Progenitor cell of endocrine pancreas (in vitro differentiated cells): Measurements from ENCODE around the gene ELOB. TPM values are rescaled to one million over a fixed set of nuclear protein-coding genes. Genes with fewer than 3 reads are reported as not detected.

Source experiments
- DNase-seq: peaks from one replicate; pipeline ENCODE4 v3.0.0; 2021; ENCODE audit warnings: low spot score; ENCODE audit not compliant: unreplicated experiment
- H3K27ac Mint-ChIP-seq: 2 replicates; pipeline ENCODE4 v1.8.0; 2021; ENCODE audit warnings: mild to moderate bottlenecking, moderate library complexity, mixed read lengths
- H3K27me3 Mint-ChIP-seq: 2 replicates; pipeline ENCODE4 v1.8.0; 2021; ENCODE audit warnings: mixed read lengths
- H3K36me3 Mint-ChIP-seq: 2 replicates; pipeline ENCODE4 v1.8.0; 2022; ENCODE audit warnings: mixed read lengths; ENCODE audit not compliant: insufficient read depth
- H3K4me1 Mint-ChIP-seq: 2 replicates; pipeline ENCODE4 v1.8.0; 2021; ENCODE audit warnings: low read depth, mixed read lengths
- H3K4me3 Mint-ChIP-seq: 2 replicates; pipeline ENCODE4 v1.8.0; 2021; ENCODE audit warnings: low read depth, mild to moderate bottlenecking, moderate library complexity, mixed read lengths
- H3K9me3 Mint-ChIP-seq: 2 replicates; pipeline ENCODE4 v1.8.0; 2021; ENCODE audit warnings: low read depth, mixed read lengths
- total RNA-seq: library from RNA; stranded (reverse); gene quantifications from 2 replicates; pipeline ENCODE4 v1.2.1, GENCODE V29; 2021
- TF ChIP-seq, protein P1 (sequence below): fragments of 200-600 bp; sonication (generic); IDR thresholded peaks from one replicate; pipeline ENCODE4 v1.5.0; 2021; ENCODE audit warnings: antibody characterized with exemption, mild to moderate bottlenecking; ENCODE audit not compliant: unreplicated experiment

ELOB gene
- total RNA-seq, 1 donor from 2014 or later, result 201 TPM

DNA sequence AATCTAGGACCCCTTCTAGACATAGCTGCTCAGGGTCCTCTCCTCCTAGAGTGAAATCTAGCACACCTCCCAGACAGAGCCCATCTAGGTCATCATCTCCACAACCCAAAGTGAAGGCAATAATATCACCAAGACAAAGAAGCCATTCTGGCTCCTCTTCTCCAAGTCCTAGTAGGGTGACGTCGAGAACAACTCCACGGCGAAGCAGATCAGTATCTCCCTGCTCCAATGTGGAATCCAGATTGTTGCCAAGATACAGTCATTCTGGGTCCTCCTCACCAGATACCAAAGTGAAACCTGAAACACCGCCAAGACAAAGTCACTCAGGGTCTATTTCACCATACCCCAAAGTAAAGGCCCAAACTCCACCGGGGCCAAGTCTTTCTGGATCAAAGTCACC, 13.9 kb downstream of the ELOB start:
- Mint-ChIP-seq H3K4me3 (no peak overlapping the region), H3K27me3 (no peaks in the 10 kb centered on the region), H3K9me3 (peaks cover 39% of the 10 kb centered on the region), H3K27ac (no peak overlapping the region), H3K36me3 (peaks cover 93% of the 10 kb centered on the region), H3K4me1 (no peaks in the 10 kb centered on the region)
- TF ChIP-seq, protein P1, sequence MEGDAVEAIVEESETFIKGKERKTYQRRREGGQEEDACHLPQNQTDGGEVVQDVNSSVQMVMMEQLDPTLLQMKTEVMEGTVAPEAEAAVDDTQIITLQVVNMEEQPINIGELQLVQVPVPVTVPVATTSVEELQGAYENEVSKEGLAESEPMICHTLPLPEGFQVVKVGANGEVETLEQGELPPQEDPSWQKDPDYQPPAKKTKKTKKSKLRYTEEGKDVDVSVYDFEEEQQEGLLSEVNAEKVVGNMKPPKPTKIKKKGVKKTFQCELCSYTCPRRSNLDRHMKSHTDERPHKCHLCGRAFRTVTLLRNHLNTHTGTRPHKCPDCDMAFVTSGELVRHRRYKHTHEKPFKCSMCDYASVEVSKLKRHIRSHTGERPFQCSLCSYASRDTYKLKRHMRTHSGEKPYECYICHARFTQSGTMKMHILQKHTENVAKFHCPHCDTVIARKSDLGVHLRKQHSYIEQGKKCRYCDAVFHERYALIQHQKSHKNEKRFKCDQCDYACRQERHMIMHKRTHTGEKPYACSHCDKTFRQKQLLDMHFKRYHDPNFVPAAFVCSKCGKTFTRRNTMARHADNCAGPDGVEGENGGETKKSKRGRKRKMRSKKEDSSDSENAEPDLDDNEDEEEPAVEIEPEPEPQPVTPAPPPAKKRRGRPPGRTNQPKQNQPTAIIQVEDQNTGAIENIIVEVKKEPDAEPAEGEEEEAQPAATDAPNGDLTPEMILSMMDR, result no peak
- DNase-seq, result no peak

DNA sequence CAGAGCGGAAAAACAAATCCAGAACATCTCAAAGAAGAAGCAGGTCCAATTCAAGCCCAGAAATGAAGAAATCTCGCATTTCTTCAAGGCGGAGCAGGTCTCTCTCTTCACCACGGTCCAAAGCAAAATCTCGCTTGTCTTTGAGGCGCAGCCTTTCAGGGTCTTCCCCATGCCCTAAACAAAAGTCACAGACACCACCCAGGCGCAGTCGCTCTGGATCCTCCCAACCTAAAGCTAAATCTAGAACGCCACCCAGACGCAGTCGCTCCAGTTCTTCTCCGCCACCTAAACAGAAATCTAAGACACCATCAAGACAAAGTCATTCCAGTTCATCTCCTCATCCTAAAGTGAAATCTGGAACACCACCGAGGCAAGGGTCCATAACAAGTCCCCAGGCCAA, 14.4 kb downstream of the ELOB start:
- Mint-ChIP-seq H3K27ac (no peak overlapping the region), H3K4me1 (no peaks in the 10 kb centered on the region), H3K27me3 (no peaks in the 10 kb centered on the region), H3K9me3 (peaks cover 39% of the 10 kb centered on the region), H3K36me3 (peaks cover 92% of the 10 kb centered on the region), H3K4me3 (no peak overlapping the region)
- DNase-seq, result no peak
- TF ChIP-seq, protein P1, result no peak

DNA sequence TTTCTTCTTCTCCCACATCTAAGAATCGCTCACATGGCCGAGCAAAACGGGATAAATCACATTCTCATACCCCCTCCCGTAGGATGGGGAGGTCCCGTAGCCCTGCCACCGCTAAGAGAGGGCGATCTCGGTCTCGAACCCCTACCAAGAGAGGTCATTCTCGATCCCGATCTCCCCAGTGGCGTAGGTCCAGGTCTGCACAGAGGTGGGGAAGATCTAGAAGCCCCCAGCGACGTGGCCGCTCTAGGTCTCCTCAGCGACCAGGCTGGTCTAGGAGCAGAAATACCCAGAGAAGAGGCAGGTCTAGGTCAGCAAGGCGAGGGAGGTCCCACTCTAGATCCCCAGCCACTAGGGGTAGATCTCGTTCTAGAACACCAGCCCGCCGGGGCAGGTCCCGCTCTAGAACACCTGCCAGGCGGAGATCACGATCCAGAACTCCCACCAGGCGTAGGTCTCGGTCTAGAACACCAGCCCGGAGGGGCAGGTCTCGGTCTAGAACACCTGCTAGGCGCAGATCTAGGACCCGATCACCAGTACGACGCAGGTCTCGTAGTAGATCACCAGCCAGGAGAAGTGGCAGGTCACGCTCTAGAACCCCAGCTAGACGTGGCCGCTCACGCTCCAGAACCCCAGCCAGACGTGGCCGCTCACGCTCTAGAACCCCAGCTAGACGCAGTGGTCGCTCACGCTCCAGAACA, 15.0 kb downstream of the ELOB start:
- H3K9me3 Mint-ChIP-seq, result peaks cover 39% of the 10 kb centered on the region
- no peak for DNase-seq
- H3K27me3 Mint-ChIP-seq, result no peaks in the 10 kb centered on the region
- H3K4me3 Mint-ChIP-seq, result no peak overlapping the region
- TF ChIP-seq, protein P1, result no peak
- peaks cover 94% of the 10 kb centered on the region for H3K36me3 Mint-ChIP-seq
- H3K27ac Mint-ChIP-seq, result peak overlapping the region; percentile 54
- H3K4me1 Mint-ChIP-seq, result no peaks in the 10 kb centered on the region

DNA sequence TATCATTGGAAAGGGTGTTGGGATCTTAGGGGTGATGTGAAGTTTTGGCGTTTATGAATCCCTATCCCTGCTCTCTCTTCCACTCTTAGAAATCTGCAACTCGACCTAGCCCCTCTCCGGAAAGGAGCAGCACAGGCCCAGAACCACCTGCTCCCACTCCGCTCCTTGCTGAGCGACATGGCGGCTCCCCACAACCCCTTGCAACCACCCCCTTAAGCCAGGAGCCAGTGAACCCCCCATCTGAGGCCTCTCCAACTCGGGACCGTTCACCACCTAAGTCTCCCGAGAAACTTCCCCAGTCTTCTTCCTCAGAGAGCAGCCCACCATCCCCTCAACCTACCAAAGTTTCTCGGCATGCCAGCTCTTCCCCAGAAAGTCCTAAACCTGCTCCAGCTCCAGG, 15.6 kb downstream of the ELOB start:
- Mint-ChIP-seq H3K4me1 (peaks cover 4% of the 10 kb centered on the region), H3K9me3 (peaks cover 37% of the 10 kb centered on the region), H3K27ac (no peak overlapping the region), H3K27me3 (no peaks in the 10 kb centered on the region), H3K36me3 (peaks cover 94% of the 10 kb centered on the region), H3K4me3 (no peak overlapping the region)
- no peak for DNase-seq
- TF ChIP-seq, protein P1, result no peak

DNA sequence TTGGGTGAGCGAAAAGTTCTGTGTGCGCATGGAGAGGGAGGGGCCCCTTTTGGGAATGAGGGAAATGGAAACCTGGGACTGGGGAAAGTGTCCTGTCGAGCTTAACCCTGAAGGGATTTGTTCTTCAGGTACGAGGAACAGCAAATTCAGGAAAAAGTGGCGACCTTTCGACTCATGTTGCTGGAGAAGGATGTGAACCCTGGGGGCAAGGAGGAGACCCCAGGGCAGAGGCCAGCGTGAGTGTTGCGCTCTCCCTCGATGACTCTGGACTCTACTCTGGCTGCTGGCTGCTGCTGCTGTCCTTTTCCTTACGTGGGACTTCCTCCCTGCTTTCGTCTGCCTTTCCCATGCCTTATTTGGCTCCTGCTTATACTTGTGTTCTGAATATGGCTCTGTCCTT, 19.7 kb downstream of the ELOB start:
- peaks cover 61% of the 10 kb centered on the region for H3K36me3 Mint-ChIP-seq
- TF ChIP-seq, protein P1, result no peak
- no peaks in the 10 kb centered on the region for H3K27me3 Mint-ChIP-seq
- peak overlapping the region; percentile 50 for H3K27ac Mint-ChIP-seq
- DNase-seq, result no peak
- H3K4me1 Mint-ChIP-seq, result peaks cover 29% of the 10 kb centered on the region
- no peak overlapping the region for H3K4me3 Mint-ChIP-seq
- peaks cover 16% of the 10 kb centered on the region for H3K9me3 Mint-ChIP-seq
